ENCODE data around the gene KCNMB1. TPM values are rescaled to one million over a fixed set of nuclear protein-coding genes. Genes with fewer than 3 reads are reported as not detected.

KCNMB1 gene
- total RNA-seq: 0.76 TPM
- long read RNA-seq, partial matches to known transcripts: 1 of 1 reads
- long read RNA-seq, other reads (novel, unspliced or antisense): 0 of 1 reads

- intact Hi-C loops (cut with DNase I): no loop called here
- ATAC-seq (no peak), DNase-seq (ENCODE audit: missing footprints) (no peak)
These were observed at the start of gene KCNMB1 for GRCh38 chr5:170388818-170389549. KCNMB1 (minus strand) TSS chr5:170389367; CDS start chr5:170385447, 3,920 bp downstream.

GRCh38 chr5:170438581-170438980 lies 49.4 kb upstream of the KCNMB1 start:
- ATAC-seq (no peak), DNase-seq (ENCODE audit: missing footprints) (no peak)
- intact Hi-C loops (cut with DNase I): no loop called here

GRCh38 chr5:170437621-170438375 lies 48.6 kb upstream of the KCNMB1 start:
- DNase-seq (ENCODE audit: missing footprints) (no peak), ATAC-seq (no peak)
- intact Hi-C loops (cut with DNase I): no loop called here

GRCh38 chr5:170436335-170436734 lies 47.2 kb upstream of the KCNMB1 start:
- ATAC-seq (no peak), DNase-seq (ENCODE audit: missing footprints) (no peak)
- intact Hi-C loops (cut with DNase I): no loop called here

- intact Hi-C loops (cut with DNase I): loop anchor here (2.0 kb wide), 2 partner anchors 188 to 198 kb away; no protein-coding TSS in a partner anchor
- ATAC-seq (peak; percentile 85), DNase-seq (ENCODE audit: missing footprints) (peak; percentile 80)
These were observed 45.9 kb upstream of the KCNMB1 start for GRCh38 chr5:170434966-170435605.

- ATAC-seq: no peak
- intact Hi-C loops (cut with DNase I): no loop called here
These were observed 43.5 kb upstream of the KCNMB1 start for GRCh38 chr5:170432669-170433068.

GRCh38 chr5:170431571-170431970 lies 42.4 kb upstream of the KCNMB1 start:
- DNase-seq (ENCODE audit: missing footprints): no peak
- ATAC-seq: no peak
- intact Hi-C loops (cut with DNase I): no loop called here

More at GRCh38 chr5:170432669-170433068, 43.5 kb upstream of the KCNMB1 start:
- DNase-seq (ENCODE audit: missing footprints): no peak

- ATAC-seq: no peak
These were observed 41.8 kb upstream of the KCNMB1 start for GRCh38 chr5:170430866-170431437.

GRCh38 chr5:170430256-170430655 lies 41.1 kb upstream of the KCNMB1 start:
- DNase-seq (ENCODE audit: missing footprints) (no peak), ATAC-seq (no peak)
- intact Hi-C loops (cut with DNase I): no loop called here

More at GRCh38 chr5:170430866-170431437, 41.8 kb upstream of the KCNMB1 start:
- intact Hi-C loops (cut with DNase I): no loop called here
- no peak for DNase-seq (ENCODE audit: missing footprints)

GRCh38 chr5:170429014-170429413 lies 39.8 kb upstream of the KCNMB1 start:
- intact Hi-C loops (cut with DNase I): loop anchor here (10.0 kb wide), 2 partner anchors 64 to 324 kb away; partner anchors contain the start of gene FOXI1
- ATAC-seq: no peak
- no peak for DNase-seq (ENCODE audit: missing footprints)

GRCh38 chr5:170427672-170428236 lies 38.6 kb upstream of the KCNMB1 start:
- no peak for DNase-seq (ENCODE audit: missing footprints)
- intact Hi-C loops (cut with DNase I): loop anchor here (10.0 kb wide), 2 partner anchors 63 to 323 kb away; partner anchors contain the start of gene FOXI1
- peak; percentile 18 for ATAC-seq

GRCh38 chr5:170426786-170427185 lies 37.6 kb upstream of the KCNMB1 start:
- DNase-seq (ENCODE audit: missing footprints) (no peak), ATAC-seq (no peak)
- intact Hi-C loops (cut with DNase I): loop anchor here (10.0 kb wide), 2 partner anchors 62 to 322 kb away; partner anchors contain the start of gene FOXI1

- ATAC-seq: peak; percentile 60
- intact Hi-C loops (cut with DNase I): loop anchor here (10.0 kb wide), 2 partner anchors 61 to 321 kb away; partner anchors contain the start of gene FOXI1
- no peak for DNase-seq (ENCODE audit: missing footprints)
These were observed 37.1 kb upstream of the KCNMB1 start for GRCh38 chr5:170426149-170426767.

GRCh38 chr5:170425731-170426130 lies 36.6 kb upstream of the KCNMB1 start:
- intact Hi-C loops (cut with DNase I): loop anchor here (10.0 kb wide), 2 partner anchors 61 to 321 kb away; partner anchors contain the start of gene FOXI1
- DNase-seq (ENCODE audit: missing footprints) (no peak), ATAC-seq (no peak)

- ATAC-seq: no peak
- DNase-seq (ENCODE audit: missing footprints): no peak
- intact Hi-C loops (cut with DNase I): loop anchor here (10.0 kb wide), 2 partner anchors 60 to 320 kb away; partner anchors contain the start of gene FOXI1
These were observed 35.5 kb upstream of the KCNMB1 start for GRCh38 chr5:170424629-170425028.

- ATAC-seq: no peak
- intact Hi-C loops (cut with DNase I): loop anchor here (10.0 kb wide), 2 partner anchors 59 to 319 kb away; partner anchors contain the start of gene FOXI1
- DNase-seq (ENCODE audit: missing footprints): no peak
These were observed 34.5 kb upstream of the KCNMB1 start for GRCh38 chr5:170423692-170424091.

GRCh38 chr5:170421826-170422225 lies 32.7 kb upstream of the KCNMB1 start:
- peak; percentile 73 for ATAC-seq
- intact Hi-C loops (cut with DNase I): loop anchor here (1.0 to 10.0 kb wide), 4 partner anchors 57 to 317 kb away; partner anchors contain the start of gene FOXI1
- DNase-seq (ENCODE audit: missing footprints): no peak

Measured in Right ventricle myocardium inferior (tissue), 1 donor.